ENCODE data around the gene LDB1. TPM values are rescaled to one million over a fixed set of nuclear protein-coding genes. Genes with fewer than 3 reads are reported as not detected.
A peak's percentile ranks its signal among the peaks of the same experiment; 100 is the strongest.

The LDB1 gene
- total RNA-seq, 1 experiment from 2014 or later, result 87.6 TPM

DNA sequence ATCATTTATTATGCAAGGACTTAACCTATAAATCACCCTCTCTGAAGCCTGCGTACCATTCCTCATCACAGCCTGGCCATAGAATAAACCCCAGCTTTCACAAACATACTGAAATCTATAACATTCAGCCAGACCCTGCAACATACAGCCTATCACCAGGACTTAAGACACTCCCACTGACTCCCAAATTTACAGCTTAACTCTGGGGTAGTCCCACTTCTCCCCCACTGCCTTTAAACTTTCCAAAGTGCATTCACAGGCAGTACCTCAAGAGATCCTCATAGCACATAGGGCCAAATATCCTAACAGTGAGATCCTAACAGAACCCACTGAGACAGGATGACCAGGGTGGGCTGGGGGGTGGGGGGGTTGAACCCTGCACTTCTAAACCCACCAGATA is 3.5 kb downstream of the LDB1 start:
- Histone ChIP-seq H3K4me1 (ENCODE audit: control insufficient read depth, insufficient read depth, low read length) (peaks cover 69% of the 10 kb centered on the region), H3K36me3 (ENCODE audit: control insufficient read depth, insufficient read depth, low read length) (peaks cover 7% of the 10 kb centered on the region; the same call in 1 of the 2 replicates), H3K9me3 (ENCODE audit: control insufficient read depth, insufficient read depth, low read depth, low read length) (no peaks in the 10 kb centered on the region), H3K4me3 (ENCODE audit: low read depth in 2 of 2, low read length in 2 of 2) (peak overlapping the region in 1 of 2 experiments; percentile 79; a peak in 2 of 4 replicates), H3K27ac (ENCODE audit: low read length) (peak overlapping the region; percentile 84), H3K27me3 (ENCODE audit: control insufficient read depth, insufficient read depth, low read length) (no peaks in the 10 kb centered on the region)
- DNase-seq (ENCODE audit: low read depth, low spot score), result no peak
- in situ Hi-C loops (cut with HindIII; ENCODE audit: low pct_unique_long_range_greater_than_20kb, low sequenced_read_pairs), result no loop called here
- TF ChIP-seq TCF7L2 (IDR thresholded peaks at IDR 0.05; ENCODE audit: low read depth, low read length) (no peak), SIN3A (IDR thresholded peaks at IDR 0.05; ENCODE audit: borderline replicate concordance, insufficient read depth, low read depth, low read length) (no peak), POLR2AphosphoS5 (IDR thresholded peaks at IDR 0.05; ENCODE audit: low read depth, low read length) (no peak)
- TF ChIP-seq, protein P1, sequence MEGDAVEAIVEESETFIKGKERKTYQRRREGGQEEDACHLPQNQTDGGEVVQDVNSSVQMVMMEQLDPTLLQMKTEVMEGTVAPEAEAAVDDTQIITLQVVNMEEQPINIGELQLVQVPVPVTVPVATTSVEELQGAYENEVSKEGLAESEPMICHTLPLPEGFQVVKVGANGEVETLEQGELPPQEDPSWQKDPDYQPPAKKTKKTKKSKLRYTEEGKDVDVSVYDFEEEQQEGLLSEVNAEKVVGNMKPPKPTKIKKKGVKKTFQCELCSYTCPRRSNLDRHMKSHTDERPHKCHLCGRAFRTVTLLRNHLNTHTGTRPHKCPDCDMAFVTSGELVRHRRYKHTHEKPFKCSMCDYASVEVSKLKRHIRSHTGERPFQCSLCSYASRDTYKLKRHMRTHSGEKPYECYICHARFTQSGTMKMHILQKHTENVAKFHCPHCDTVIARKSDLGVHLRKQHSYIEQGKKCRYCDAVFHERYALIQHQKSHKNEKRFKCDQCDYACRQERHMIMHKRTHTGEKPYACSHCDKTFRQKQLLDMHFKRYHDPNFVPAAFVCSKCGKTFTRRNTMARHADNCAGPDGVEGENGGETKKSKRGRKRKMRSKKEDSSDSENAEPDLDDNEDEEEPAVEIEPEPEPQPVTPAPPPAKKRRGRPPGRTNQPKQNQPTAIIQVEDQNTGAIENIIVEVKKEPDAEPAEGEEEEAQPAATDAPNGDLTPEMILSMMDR (IDR thresholded peaks at IDR 0.05), result no peak
- TF ChIP-seq, protein P2, sequence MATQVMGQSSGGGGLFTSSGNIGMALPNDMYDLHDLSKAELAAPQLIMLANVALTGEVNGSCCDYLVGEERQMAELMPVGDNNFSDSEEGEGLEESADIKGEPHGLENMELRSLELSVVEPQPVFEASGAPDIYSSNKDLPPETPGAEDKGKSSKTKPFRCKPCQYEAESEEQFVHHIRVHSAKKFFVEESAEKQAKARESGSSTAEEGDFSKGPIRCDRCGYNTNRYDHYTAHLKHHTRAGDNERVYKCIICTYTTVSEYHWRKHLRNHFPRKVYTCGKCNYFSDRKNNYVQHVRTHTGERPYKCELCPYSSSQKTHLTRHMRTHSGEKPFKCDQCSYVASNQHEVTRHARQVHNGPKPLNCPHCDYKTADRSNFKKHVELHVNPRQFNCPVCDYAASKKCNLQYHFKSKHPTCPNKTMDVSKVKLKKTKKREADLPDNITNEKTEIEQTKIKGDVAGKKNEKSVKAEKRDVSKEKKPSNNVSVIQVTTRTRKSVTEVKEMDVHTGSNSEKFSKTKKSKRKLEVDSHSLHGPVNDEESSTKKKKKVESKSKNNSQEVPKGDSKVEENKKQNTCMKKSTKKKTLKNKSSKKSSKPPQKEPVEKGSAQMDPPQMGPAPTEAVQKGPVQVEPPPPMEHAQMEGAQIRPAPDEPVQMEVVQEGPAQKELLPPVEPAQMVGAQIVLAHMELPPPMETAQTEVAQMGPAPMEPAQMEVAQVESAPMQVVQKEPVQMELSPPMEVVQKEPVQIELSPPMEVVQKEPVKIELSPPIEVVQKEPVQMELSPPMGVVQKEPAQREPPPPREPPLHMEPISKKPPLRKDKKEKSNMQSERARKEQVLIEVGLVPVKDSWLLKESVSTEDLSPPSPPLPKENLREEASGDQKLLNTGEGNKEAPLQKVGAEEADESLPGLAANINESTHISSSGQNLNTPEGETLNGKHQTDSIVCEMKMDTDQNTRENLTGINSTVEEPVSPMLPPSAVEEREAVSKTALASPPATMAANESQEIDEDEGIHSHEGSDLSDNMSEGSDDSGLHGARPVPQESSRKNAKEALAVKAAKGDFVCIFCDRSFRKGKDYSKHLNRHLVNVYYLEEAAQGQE (IDR thresholded peaks at IDR 0.05; ENCODE audit: insufficient read depth in 1 of 2, low read depth in 2 of 2, low read length in 1 of 2), result no peak
- no TSS peak for BruUV-seq (replicated peaks)
- ChIA-PET POLR2A (no interaction called here), CTCF (interaction anchor here (0.5 to 0.7 kb wide), 3 partner anchors 19 to 284 kb away, joined by 5 to 7 read pairs (median 5); no protein-coding TSS in a partner anchor)
- intact Hi-C loops (cut with micrococcal nuclease; ENCODE audit: unreplicated experiment), result no loop called here
- ATAC-seq, result no peak

DNA sequence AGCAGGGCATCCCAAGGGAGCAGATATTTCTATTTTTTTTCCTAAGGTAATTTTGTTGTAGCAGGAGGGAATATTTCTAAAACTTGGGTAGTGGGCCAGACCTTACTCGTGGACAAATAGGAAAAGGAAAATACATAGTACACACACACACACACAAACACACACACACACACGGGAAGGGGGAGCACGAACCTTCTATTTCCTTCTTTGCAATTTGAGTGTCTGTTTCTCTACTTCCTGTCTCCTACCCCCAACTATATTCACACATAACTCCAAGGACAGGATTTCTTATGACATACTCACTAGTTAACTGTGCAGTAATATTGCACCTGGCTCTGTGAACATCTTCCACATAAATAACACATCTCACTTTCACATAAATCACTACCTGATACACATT is 4.4 kb downstream of the LDB1 start:
- in situ Hi-C loops (cut with HindIII; ENCODE audit: low pct_unique_long_range_greater_than_20kb, low sequenced_read_pairs) (no loop called here), intact Hi-C loops (cut with micrococcal nuclease; ENCODE audit: unreplicated experiment) (no loop called here)
- no peaks in the 10 kb centered on the region for H3K27me3 ChIP-seq (ENCODE audit: control insufficient read depth, insufficient read depth, low read length)
- no peaks in the 10 kb centered on the region for H3K9me3 ChIP-seq (ENCODE audit: control insufficient read depth, insufficient read depth, low read depth, low read length)
- ATAC-seq, result no peak
- POLR2A ChIA-PET, result no interaction called here
- CTCF ChIA-PET, result no interaction called here
- H3K27ac ChIP-seq (ENCODE audit: low read length), result peak overlapping the region; percentile 85
- TF ChIP-seq TCF7L2 (IDR thresholded peaks at IDR 0.05; ENCODE audit: low read depth, low read length) (no peak), POLR2AphosphoS5 (IDR thresholded peaks at IDR 0.05; ENCODE audit: low read depth, low read length) (no peak), SIN3A (IDR thresholded peaks at IDR 0.05; ENCODE audit: borderline replicate concordance, insufficient read depth, low read depth, low read length) (no peak)
- TF ChIP-seq, protein P2 (IDR thresholded peaks at IDR 0.05; ENCODE audit: insufficient read depth in 1 of 2, low read depth in 2 of 2, low read length in 1 of 2), result no peak
- TF ChIP-seq, protein P1 (IDR thresholded peaks at IDR 0.05), result no peak
- no TSS peak for BruUV-seq (replicated peaks)
- peaks cover 11% of the 10 kb centered on the region for H3K36me3 ChIP-seq (ENCODE audit: control insufficient read depth, insufficient read depth, low read length)
- DNase-seq (ENCODE audit: low read depth, low spot score), result no peak
- H3K4me3 ChIP-seq (ENCODE audit: low read depth in 2 of 2, low read length in 2 of 2), result peak overlapping the region in 1 of 2 experiments; percentile 84; a peak in 2 of 4 replicates
- peaks cover 60% of the 10 kb centered on the region for H3K4me1 ChIP-seq (ENCODE audit: control insufficient read depth, insufficient read depth, low read length)

All from Panc1 (cell line).